Spleen (tissue), 7 donors: ENCODE measurements around the gene DTD1.

Source experiments
- CTCF ChIP-seq, 11 experiments: fragments of 200-600 bp in 7 of 11; fragments of 450-650 bp in 4 of 11; sonication (generic) in 4 of 11; IDR thresholded peaks in 8 of 11; conservative IDR thresholded peaks in 3 of 11; 1 replicate in 7 of 11; 2 replicates in 4 of 11; pipeline versions ENCODE4 v1.4.0 to v1.8.0; 2016 to 2021; ENCODE audit warnings: antibody characterized with exemption in 11 of 11, inconsistent platforms in 4 of 11, mild to moderate bottlenecking in 1 of 11
- POLR2A ChIP-seq, 3 donors: fragments of 450-650 bp; IDR thresholded peaks; one replicate each; pipeline ENCODE4 v1.5.1; 2017; ENCODE audit warnings: antibody characterized with exemption in 3 of 3, mild to moderate bottlenecking in 1 of 3
- donor health status: DM: no; HTN: no; CAD: no; lungs with moderate emphysema.
- donor health status: DM: no; HTN: no; CAD: no.
- donor health status: DM: no; HTN: no; CAD: no.

- TF ChIP-seq CTCF (IDR thresholded peaks at IDR 0.05 in 8 of 11, conservative IDR thresholded peaks at IDR 0.05 in 3 of 11) (no peak), POLR2A (IDR thresholded peaks at IDR 0.05) (no peak)
Measured at GRCh38 chr20:18783385-18783959, 195.6 kb downstream of the DTD1 start.
